ENCODE measurements around the gene CDH22. TPM values are rescaled to one million over a fixed set of nuclear protein-coding genes. Genes with fewer than 3 reads are reported as not detected.

The CDH22 gene
- total RNA-seq, 1 donor from 2014 or later = not detected

- intact Hi-C loops (cut with DNase I) = loop anchor here (2.0 to 5.0 kb wide), 2 partner anchors 41 to 152 kb away; no protein-coding TSS in a partner anchor
- Histone ChIP-seq H3K4me3 (peak overlapping the region in 1 of 2 donors; percentile 10), H3K27me3 (peaks cover 21% of the 10 kb centered on the region), H3K27ac (no peak overlapping the region), H3K36me3 (no peaks in the 10 kb centered on the region), H3K9me3 (no peaks in the 10 kb centered on the region), H3K4me1 (no peaks in the 10 kb centered on the region)
- TF ChIP-seq CTCF (IDR thresholded peaks at IDR 0.05) = no peak
- DNase-seq (ENCODE audit: low spot score in 2 of 2) = no peak
Measured at GRCh38 chr20:46173652-46174468, 134.4 kb downstream of the CDH22 start.

- Histone ChIP-seq H3K9me3 (no peaks in the 10 kb centered on the region), H3K36me3 (no peaks in the 10 kb centered on the region), H3K4me1 (no peaks in the 10 kb centered on the region), H3K4me3 (no peak overlapping the region), H3K27ac (no peak overlapping the region), H3K27me3 (peaks cover 21% of the 10 kb centered on the region)
- intact Hi-C loops (cut with DNase I) = loop anchor here (5.0 kb wide), 1 partner anchor 151 kb away; no protein-coding TSS in a partner anchor
- DNase-seq (ENCODE audit: low spot score in 2 of 2) = no peak
- no peak for TF ChIP-seq CTCF (IDR thresholded peaks at IDR 0.05)
Measured at GRCh38 chr20:46172961-46173536, 135.2 kb downstream of the CDH22 start.

GRCh38 chr20:46172455-46172854 lies 135.8 kb downstream of the CDH22 start:
- Histone ChIP-seq H3K4me1 (no peaks in the 10 kb centered on the region), H3K9me3 (no peaks in the 10 kb centered on the region), H3K36me3 (no peaks in the 10 kb centered on the region), H3K27me3 (peaks cover 21% of the 10 kb centered on the region), H3K27ac (no peak overlapping the region), H3K4me3 (no peak overlapping the region)
- DNase-seq (ENCODE audit: low spot score in 2 of 2) = no peak
- intact Hi-C loops (cut with DNase I) = loop anchor here (5.0 kb wide), 1 partner anchor 150 kb away; no protein-coding TSS in a partner anchor
- no peak for TF ChIP-seq CTCF (IDR thresholded peaks at IDR 0.05)

- Histone ChIP-seq H3K9me3 (no peaks in the 10 kb centered on the region), H3K4me3 (no peak overlapping the region), H3K27ac (no peak overlapping the region), H3K36me3 (no peaks in the 10 kb centered on the region), H3K27me3 (peaks cover 21% of the 10 kb centered on the region), H3K4me1 (no peaks in the 10 kb centered on the region)
- intact Hi-C loops (cut with DNase I) = loop anchor here (5.0 kb wide), 1 partner anchor 150 kb away; no protein-coding TSS in a partner anchor
- TF ChIP-seq CTCF (IDR thresholded peaks at IDR 0.05) = no peak
- no peak for DNase-seq (ENCODE audit: low spot score in 2 of 2)
Measured at GRCh38 chr20:46171909-46172308, 136.4 kb downstream of the CDH22 start.

- intact Hi-C loops (cut with DNase I) = loop anchor here (5.0 kb wide), 1 partner anchor 149 kb away; no protein-coding TSS in a partner anchor
- no peaks in the 10 kb centered on the region for H3K36me3 ChIP-seq
- no peak overlapping the region for H3K4me3 ChIP-seq
- no peak overlapping the region for H3K27ac ChIP-seq
- DNase-seq (ENCODE audit: low spot score in 2 of 2) = no peak
- TF ChIP-seq CTCF (IDR thresholded peaks at IDR 0.05) = no peak
- H3K27me3 ChIP-seq = peaks cover 21% of the 10 kb centered on the region
- H3K4me1 ChIP-seq = no peaks in the 10 kb centered on the region
- H3K9me3 ChIP-seq = no peaks in the 10 kb centered on the region
Measured at GRCh38 chr20:46171476-46171875, 136.8 kb downstream of the CDH22 start.

Data from ascending aorta (tissue), 2 donors.